ENCODE measurements around the gene RPS27A.

- TF ChIP-seq CTCF (IDR thresholded peaks at IDR 0.05) (no peak), POLR2AphosphoS5 (IDR thresholded peaks at IDR 0.05) (no peak)
Measured at GRCh38 chr2:55269645-55269990, 37.1 kb downstream of the RPS27A start.

All from sigmoid colon (tissue), 4 donors.